ENCODE data around the gene NOTCH2. TPM values are rescaled to one million over a fixed set of nuclear protein-coding genes. Genes with fewer than 3 reads are reported as not detected.

NOTCH2 gene
- total RNA-seq, 4 donors from 2014 or later = 90.2 to 170 (median 118) TPM

GRCh38 chr1:119968068-119968492, 101.4 kb downstream of the NOTCH2 start:
- no peak for TF ChIP-seq CTCF (IDR thresholded peaks at IDR 0.05; ENCODE audit: low read depth)

GRCh38 chr1:119966681-119967080, 102.8 kb downstream of the NOTCH2 start:
- no peak for TF ChIP-seq CTCF (IDR thresholded peaks at IDR 0.05; ENCODE audit: low read depth)

GRCh38 chr1:119966020-119966419, 103.4 kb downstream of the NOTCH2 start:
- TF ChIP-seq CTCF (IDR thresholded peaks at IDR 0.05; ENCODE audit: low read depth) = no peak

GRCh38 chr1:119964673-119965363, 104.6 kb downstream of the NOTCH2 start:
- TF ChIP-seq CTCF (IDR thresholded peaks at IDR 0.05; ENCODE audit: low read depth) = no peak

- TF ChIP-seq CTCF (IDR thresholded peaks at IDR 0.05; ENCODE audit: low read depth) = no peak
Observed at GRCh38 chr1:119962296-119962968, 107.0 kb downstream of the NOTCH2 start.

- no peak for TF ChIP-seq CTCF (IDR thresholded peaks at IDR 0.05; ENCODE audit: low read depth)
Observed at GRCh38 chr1:119960501-119960900, 109.0 kb downstream of the NOTCH2 start.
